K562 (cell line): ENCODE data around the gene PKHD1. TPM values are rescaled to one million over a fixed set of nuclear protein-coding genes. Genes with fewer than 3 reads are reported as not detected.

Source experiments
- ATAC-seq: fragments of 200-7000 bp; cut with Tn5 transposase; 3 replicates; pipeline ENCODE4 v1.9.1; 2020; ENCODE audit warnings: moderate library complexity
- BruUV-seq: library from RNA; stranded (reverse); fragments of 400-500 nt; replicated peaks from 2 replicates; lab custom pipeline; 2021; lab: Mats Ljungman, UMichigan
- CTCF ChIA-PET: fragments of 300-600 bp; formaldehyde crosslinking; extraction: SDS; loops from one replicate; lab custom pipeline; 2021; ENCODE audit warnings: low intra/inter-chr PET ratio; lab: Yijun Ruan, JAX
- POLR2A ChIA-PET: fragments of 300-600, 350-650 bp; sonication (Branson Sonifier 250); formaldehyde crosslinking; extraction: SDS; loops from one replicate; lab custom pipeline; 2021; ENCODE audit warnings: antibody characterized with exemption, inconsistent platforms; lab: Yijun Ruan, JAX
- DNase-seq, 4 experiments: peaks; one replicate each; pipeline versions ENCODE4 v3.0.0 to v3.0.0-alpha.2; 2011 to 2018; ENCODE audit warnings: low spot score in 3 of 4, mixed read lengths in 3 of 4; ENCODE audit errors: extremely low read depth in 1 of 4
- FAIRE-seq: peaks from 2 replicates; lab custom pipeline; 2011; peaks lifted over from hg19 to GRCh38; lab: Jason Lieb, UNC
- H2AFZ ChIP-seq: 2 replicates; pipeline ENCODE4 v1.6.0; 2011; ENCODE audit warnings: low read depth, low read length, control low read depth, inconsistent platforms
- H3K27ac ChIP-seq: fragments of 200-600 bp; 3 replicates; pipeline ENCODE4 v1.8.0; 2011; ENCODE audit warnings: low read depth, mild to moderate bottlenecking, control low read depth, inconsistent platforms, low read length, moderate library complexity, mixed read lengths; ENCODE audit errors: extremely low read depth
- H3K27me3 ChIP-seq, 2 experiments: fragments of 300-600 bp in 1 of 2; 2 replicates in 1 of 2; 3 replicates in 1 of 2; pipeline versions ENCODE4 v1.6.0 to v1.8.0; 2011; ENCODE audit warnings: inconsistent platforms in 2 of 2, low read length in 2 of 2, mild to moderate bottlenecking in 1 of 2, mixed read lengths in 1 of 2, moderate library complexity in 1 of 2; ENCODE audit not compliant: control insufficient read depth in 2 of 2, insufficient read depth in 2 of 2
- H3K36me3 ChIP-seq: fragments of 300-600 bp; 3 replicates; pipeline ENCODE4 v1.8.0; 2011; ENCODE audit warnings: mild to moderate bottlenecking, low read length, inconsistent platforms; ENCODE audit not compliant: control insufficient read depth, insufficient read depth
- H3K4me1 ChIP-seq, 2 experiments: fragments of 200-600 bp in 1 of 2; replicated peaks in 1 of 2; 2 replicates in 1 of 2; 3 replicates in 1 of 2; pipeline versions ENCODE4 v1.5.1 to v1.8.0; 2011; ENCODE audit warnings: inconsistent platforms in 2 of 2, low read length in 2 of 2, mild to moderate bottlenecking in 1 of 2, mixed read lengths in 1 of 2, moderate library complexity in 1 of 2; ENCODE audit not compliant: control insufficient read depth in 2 of 2, insufficient read depth in 2 of 2
- H3K4me2 ChIP-seq: 2 replicates; pipeline ENCODE4 v1.6.1; 2011; ENCODE audit warnings: low read length, control low read depth, inconsistent platforms, mixed read lengths; ENCODE audit not compliant: insufficient read depth
- H3K4me3 ChIP-seq: fragments of 200-600 bp; sonication (generic), shearing (Covaris generic); 2 replicates; pipeline ENCODE4 v1.5.1; 2016; ENCODE audit warnings: control low read depth, inconsistent platforms
- H3K79me2 ChIP-seq: fragments of 200-600 bp; 3 replicates; pipeline ENCODE4 v1.8.0; 2011; ENCODE audit warnings: low read length, inconsistent platforms; ENCODE audit not compliant: control insufficient read depth, insufficient read depth
- H3K9ac ChIP-seq, 2 experiments: 2 replicates each; pipeline versions ENCODE4 v1.6.0 to v1.6.1; 2011; ENCODE audit warnings: low read depth in 2 of 2, low read length in 2 of 2, control low read depth in 1 of 2, inconsistent platforms in 1 of 2, mild to moderate bottlenecking in 1 of 2, mixed read lengths in 1 of 2; ENCODE audit not compliant: insufficient read depth in 1 of 2
- H3K9me1 ChIP-seq: one replicate; pipeline ENCODE4 v1.6.0; 2011; ENCODE audit warnings: inconsistent platforms, mild to moderate bottlenecking, low read length, moderate library complexity; ENCODE audit not compliant: control insufficient read depth, insufficient read depth
- H3K9me3 ChIP-seq: replicated peaks from 2 replicates; pipeline ENCODE4 v1.5.1; 2011; ENCODE audit warnings: low read depth, low read length, inconsistent platforms; ENCODE audit not compliant: control insufficient read depth, insufficient read depth
- H4K20me1 ChIP-seq: replicated peaks from 2 replicates; pipeline ENCODE4 v1.6.1; 2011; ENCODE audit warnings: low read length, inconsistent platforms, mixed read lengths; ENCODE audit not compliant: control insufficient read depth, insufficient read depth
- BHLHE40 ChIP-seq: IDR thresholded peaks from 2 replicates; pipeline ENCODE4 v1.6.1; 2011; ENCODE audit warnings: low read length, improper control_type of control experiment
- HOMEZ ChIP-seq: fragments of 250-450 bp; sonication (Bioruptor Pico); IDR thresholded peaks from 2 replicates; pipeline ENCODE4 v1.4.0; 2020; ENCODE audit warnings: mild to moderate bottlenecking, moderate library complexity
- PPARD ChIP-seq: fragments of 250-450 bp; sonication (Bioruptor Pico); IDR thresholded peaks from 2 replicates; pipeline ENCODE4 v1.8.0; 2022; ENCODE audit warnings: inconsistent platforms, mild to moderate bottlenecking, moderate library complexity
- PTRF ChIP-seq: fragments of 450-650 bp; IDR thresholded peaks from 2 replicates; pipeline ENCODE4 v1.6.1; 2016; ENCODE audit warnings: mild to moderate bottlenecking, missing genetic modification characterization, missing compliant biosample characterization
- SETDB1 ChIP-seq: IDR thresholded peaks from one replicate; pipeline ENCODE4 v1.6.1; 2012; ENCODE audit warnings: low read length, control low read depth, inconsistent platforms
- ZNF134 ChIP-seq: fragments of 250-450 bp; sonication (Bioruptor Pico); conservative IDR thresholded peaks from 2 replicates; pipeline ENCODE4 v1.4.0; 2020
- ZNF184 ChIP-seq: sonication (generic); formaldehyde crosslinking; IDR thresholded peaks from 2 replicates; pipeline ENCODE4 v1.5.0; 2020; ENCODE audit warnings: missing genetic modification reagents
- ZNF318 ChIP-seq, 2 experiments: fragments of 450-650 bp; IDR thresholded peaks; 2 replicates each; pipeline ENCODE4 v1.6.1; 2016; ENCODE audit warnings: mild to moderate bottlenecking in 2 of 2, borderline replicate concordance in 1 of 2, low read depth in 1 of 2, moderate library complexity in 1 of 2
- ZNF592 ChIP-seq: fragments of 450-650 bp; IDR thresholded peaks from 2 replicates; pipeline ENCODE4 v1.6.1; 2017; ENCODE audit warnings: antibody characterized with exemption, mild to moderate bottlenecking
- WGBS: fragments of 100-300 bp; shearing (Covaris generic); methylation state at CpG from one replicate; pipeline ENCODE4 v1.1.6; 2016; ENCODE audit warnings: low coverage, mixed read lengths; ENCODE audit not compliant: insufficient coverage; ENCODE audit errors: missing lambda C conversion rate; 5-methylcytosine and 5-hydroxymethylcytosine counted together
- in situ Hi-C: fragments of 300-500 bp; cut with MboI; formaldehyde crosslinking; loops from 4 replicates; pipeline ENCODE4 v1.15.0; 2018; ENCODE audit warnings: inconsistent platforms, mixed read lengths
- intact Hi-C: fragments of 100-400 bp; cut with micrococcal nuclease; formaldehyde crosslinking; loops from 2 replicates; pipeline ENCODE4 v1.14.2; 2022
- polyA plus RNA-seq, 8 experiments: library from polyadenylated mRNA; depleted of rRNA in 4 of 8; stranded (reverse) in 5 of 8; unstranded in 3 of 8; fragments of >200 nt; fragmentation: Nextera tagmentation in 2 of 8; fragmentation: Illumina TruSeq in 1 of 8; extraction: Ambion mirVana in 2 of 8; extraction: Trizol in 1 of 8; gene quantifications; 2 replicates each; pipeline versions ENCODE4 v1.2.1 to v1.2.3, GENCODE V29; 2011 to 2014; ENCODE audit warnings: inconsistent platforms in 1 of 8, missing spikeins in 1 of 8
- total RNA-seq, 7 experiments: library from RNA; depleted of rRNA in 6 of 7; stranded (reverse); fragments of >200 nt in 6 of 7; fragmentation: Illumina TruSeq in 2 of 7; extraction: Trizol in 2 of 7; gene quantifications; 2 replicates each; pipeline versions ENCODE4 v1.2.1 to v1.2.3, GENCODE V29; 2011 to 2021; ENCODE audit warnings: low replicate concordance in 1 of 7

The PKHD1 gene
- total and polyA plus RNA-seq, 9 of the 15 experiments (the other 6 are each of a cell fraction or from before 2014, with no cell fraction given): 0.01 to 0.04 (median 0.01) TPM; not detected in 6

- ChIA-PET CTCF (no interaction called here), POLR2A (interaction anchor here (0.6 kb wide), 1 partner anchor 288 kb away, joined by 3 read pairs; no protein-coding TSS in a partner anchor)
- Histone ChIP-seq H3K4me3 (no peak overlapping the region), H3K9me3 (no peaks in the 10 kb centered on the region), H3K4me2 (no peak overlapping the region), H3K4me1 (no peaks in the 10 kb centered on the region), H4K20me1 (no peaks in the 10 kb centered on the region), H3K36me3 (no peaks in the 10 kb centered on the region), H3K27ac (no peak overlapping the region), H2AFZ (no peak overlapping the region), H3K9me1 (no peaks in the 10 kb centered on the region), H3K27me3 (no peaks in the 10 kb centered on the region), H3K79me2 (no peaks in the 10 kb centered on the region), H3K9ac (no peak overlapping the region)
- BruUV-seq: no TSS peak
- DNase-seq: no peak
- WGBS: 0% methylated on average over 1 of the region's 1 CpG
- in situ Hi-C loops: no loop called here
- ATAC-seq: no peak
- intact Hi-C loops: no loop called here
- FAIRE-seq: no peak
- TF ChIP-seq PTRF (tag) (no peak), BHLHE40 (no peak), SETDB1 (no peak), ZNF184 (CRISPR knock-in tag) (no peak), ZNF592 (no peak), PPARD (CRISPR knock-in tag) (no peak), ZNF318 (IDR thresholded peaks at IDR 0.05; ENCODE audit: borderline replicate concordance in 1 of 2, low read depth in 1 of 2) (no peak), HOMEZ (CRISPR knock-in tag) (no peak), ZNF134 (no peak)
These were observed 275.2 kb downstream of the PKHD1 start for GRCh38 chr6:51812231-51812630.
